ENCODE measurements around the gene KRCC1. TPM values are rescaled to one million over a fixed set of nuclear protein-coding genes. Genes with fewer than 3 reads are reported as not detected.
A peak's percentile ranks its signal among the peaks of the same experiment; 100 is the strongest.

KRCC1 gene
- total and polyA plus RNA-seq, 9 of the 15 experiments (the other 6 are each of a cell fraction or from before 2014, with no cell fraction given) = 1.9 to 6.0 (median 2.2) TPM

DNA sequence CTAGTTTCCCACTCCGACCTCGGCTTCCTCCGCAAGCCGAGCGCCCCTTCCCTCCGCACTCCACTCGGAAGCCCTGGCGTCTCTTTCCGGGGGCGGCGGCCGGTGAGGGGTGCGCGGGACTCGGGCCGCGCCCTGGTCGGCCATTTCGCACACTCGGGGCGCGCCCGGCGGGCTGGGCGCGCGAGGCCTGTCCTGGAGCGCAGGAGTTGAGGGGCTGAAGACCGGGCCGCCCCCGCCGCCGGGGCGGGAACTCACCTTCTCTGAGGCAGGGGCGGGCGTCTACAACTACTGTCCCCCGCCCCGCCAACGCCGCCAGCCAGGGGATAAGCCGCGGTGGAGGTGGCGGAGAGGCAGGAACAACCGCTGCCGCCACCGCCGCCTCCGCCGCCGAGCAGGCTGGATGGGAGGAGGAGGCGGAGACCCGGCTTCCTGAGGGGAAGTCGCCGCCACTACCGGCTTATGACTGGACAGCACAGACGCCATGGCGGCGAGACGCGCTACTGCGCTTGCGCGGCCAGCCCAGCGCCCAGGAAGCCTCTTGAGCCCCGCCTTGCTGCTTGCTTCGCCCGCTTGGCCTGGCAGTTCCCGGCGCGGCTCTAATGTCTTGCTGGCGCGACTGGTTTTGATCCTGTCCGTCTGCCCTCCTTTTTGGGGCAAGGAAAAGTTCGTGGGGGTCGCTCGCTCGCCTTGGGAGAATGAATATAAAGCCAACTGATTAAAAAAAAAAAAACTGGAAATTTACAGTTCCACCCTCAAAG lies at the start of gene KRCC1 (continued):
- TF ChIP-seq, protein P1, sequence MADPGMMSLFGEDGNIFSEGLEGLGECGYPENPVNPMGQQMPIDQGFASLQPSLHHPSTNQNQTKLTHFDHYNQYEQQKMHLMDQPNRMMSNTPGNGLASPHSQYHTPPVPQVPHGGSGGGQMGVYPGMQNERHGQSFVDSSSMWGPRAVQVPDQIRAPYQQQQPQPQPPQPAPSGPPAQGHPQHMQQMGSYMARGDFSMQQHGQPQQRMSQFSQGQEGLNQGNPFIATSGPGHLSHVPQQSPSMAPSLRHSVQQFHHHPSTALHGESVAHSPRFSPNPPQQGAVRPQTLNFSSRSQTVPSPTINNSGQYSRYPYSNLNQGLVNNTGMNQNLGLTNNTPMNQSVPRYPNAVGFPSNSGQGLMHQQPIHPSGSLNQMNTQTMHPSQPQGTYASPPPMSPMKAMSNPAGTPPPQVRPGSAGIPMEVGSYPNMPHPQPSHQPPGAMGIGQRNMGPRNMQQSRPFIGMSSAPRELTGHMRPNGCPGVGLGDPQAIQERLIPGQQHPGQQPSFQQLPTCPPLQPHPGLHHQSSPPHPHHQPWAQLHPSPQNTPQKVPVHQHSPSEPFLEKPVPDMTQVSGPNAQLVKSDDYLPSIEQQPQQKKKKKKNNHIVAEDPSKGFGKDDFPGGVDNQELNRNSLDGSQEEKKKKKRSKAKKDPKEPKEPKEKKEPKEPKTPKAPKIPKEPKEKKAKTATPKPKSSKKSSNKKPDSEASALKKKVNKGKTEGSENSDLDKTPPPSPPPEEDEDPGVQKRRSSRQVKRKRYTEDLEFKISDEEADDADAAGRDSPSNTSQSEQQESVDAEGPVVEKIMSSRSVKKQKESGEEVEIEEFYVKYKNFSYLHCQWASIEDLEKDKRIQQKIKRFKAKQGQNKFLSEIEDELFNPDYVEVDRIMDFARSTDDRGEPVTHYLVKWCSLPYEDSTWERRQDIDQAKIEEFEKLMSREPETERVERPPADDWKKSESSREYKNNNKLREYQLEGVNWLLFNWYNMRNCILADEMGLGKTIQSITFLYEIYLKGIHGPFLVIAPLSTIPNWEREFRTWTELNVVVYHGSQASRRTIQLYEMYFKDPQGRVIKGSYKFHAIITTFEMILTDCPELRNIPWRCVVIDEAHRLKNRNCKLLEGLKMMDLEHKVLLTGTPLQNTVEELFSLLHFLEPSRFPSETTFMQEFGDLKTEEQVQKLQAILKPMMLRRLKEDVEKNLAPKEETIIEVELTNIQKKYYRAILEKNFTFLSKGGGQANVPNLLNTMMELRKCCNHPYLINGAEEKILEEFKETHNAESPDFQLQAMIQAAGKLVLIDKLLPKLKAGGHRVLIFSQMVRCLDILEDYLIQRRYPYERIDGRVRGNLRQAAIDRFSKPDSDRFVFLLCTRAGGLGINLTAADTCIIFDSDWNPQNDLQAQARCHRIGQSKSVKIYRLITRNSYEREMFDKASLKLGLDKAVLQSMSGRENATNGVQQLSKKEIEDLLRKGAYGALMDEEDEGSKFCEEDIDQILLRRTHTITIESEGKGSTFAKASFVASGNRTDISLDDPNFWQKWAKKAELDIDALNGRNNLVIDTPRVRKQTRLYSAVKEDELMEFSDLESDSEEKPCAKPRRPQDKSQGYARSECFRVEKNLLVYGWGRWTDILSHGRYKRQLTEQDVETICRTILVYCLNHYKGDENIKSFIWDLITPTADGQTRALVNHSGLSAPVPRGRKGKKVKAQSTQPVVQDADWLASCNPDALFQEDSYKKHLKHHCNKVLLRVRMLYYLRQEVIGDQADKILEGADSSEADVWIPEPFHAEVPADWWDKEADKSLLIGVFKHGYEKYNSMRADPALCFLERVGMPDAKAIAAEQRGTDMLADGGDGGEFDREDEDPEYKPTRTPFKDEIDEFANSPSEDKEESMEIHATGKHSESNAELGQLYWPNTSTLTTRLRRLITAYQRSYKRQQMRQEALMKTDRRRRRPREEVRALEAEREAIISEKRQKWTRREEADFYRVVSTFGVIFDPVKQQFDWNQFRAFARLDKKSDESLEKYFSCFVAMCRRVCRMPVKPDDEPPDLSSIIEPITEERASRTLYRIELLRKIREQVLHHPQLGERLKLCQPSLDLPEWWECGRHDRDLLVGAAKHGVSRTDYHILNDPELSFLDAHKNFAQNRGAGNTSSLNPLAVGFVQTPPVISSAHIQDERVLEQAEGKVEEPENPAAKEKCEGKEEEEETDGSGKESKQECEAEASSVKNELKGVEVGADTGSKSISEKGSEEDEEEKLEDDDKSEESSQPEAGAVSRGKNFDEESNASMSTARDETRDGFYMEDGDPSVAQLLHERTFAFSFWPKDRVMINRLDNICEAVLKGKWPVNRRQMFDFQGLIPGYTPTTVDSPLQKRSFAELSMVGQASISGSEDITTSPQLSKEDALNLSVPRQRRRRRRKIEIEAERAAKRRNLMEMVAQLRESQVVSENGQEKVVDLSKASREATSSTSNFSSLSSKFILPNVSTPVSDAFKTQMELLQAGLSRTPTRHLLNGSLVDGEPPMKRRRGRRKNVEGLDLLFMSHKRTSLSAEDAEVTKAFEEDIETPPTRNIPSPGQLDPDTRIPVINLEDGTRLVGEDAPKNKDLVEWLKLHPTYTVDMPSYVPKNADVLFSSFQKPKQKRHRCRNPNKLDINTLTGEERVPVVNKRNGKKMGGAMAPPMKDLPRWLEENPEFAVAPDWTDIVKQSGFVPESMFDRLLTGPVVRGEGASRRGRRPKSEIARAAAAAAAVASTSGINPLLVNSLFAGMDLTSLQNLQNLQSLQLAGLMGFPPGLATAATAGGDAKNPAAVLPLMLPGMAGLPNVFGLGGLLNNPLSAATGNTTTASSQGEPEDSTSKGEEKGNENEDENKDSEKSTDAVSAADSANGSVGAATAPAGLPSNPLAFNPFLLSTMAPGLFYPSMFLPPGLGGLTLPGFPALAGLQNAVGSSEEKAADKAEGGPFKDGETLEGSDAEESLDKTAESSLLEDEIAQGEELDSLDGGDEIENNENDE (IDR thresholded peaks at IDR 0.05; ENCODE audit: low read depth, low read length) = no peak
- TF ChIP-seq ZNF507 (tag; conservative IDR thresholded peaks at IDR 0.05) (no peak), KLF13 (tag; IDR thresholded peaks at IDR 0.05; ENCODE audit: borderline replicate concordance, low read depth) (no peak), ZNF766 (CRISPR knock-in tag; conservative IDR thresholded peaks at IDR 0.05) (no peak), ZNF224 (CRISPR knock-in tag; IDR thresholded peaks at IDR 0.05) (no peak), POLR2AphosphoS5 (IDR thresholded peaks at IDR 0.05; ENCODE audit: control insufficient read depth, insufficient read depth, low read depth, low read length) (peak; percentile 78), BCL6 (CRISPR knock-in tag; IDR thresholded peaks at IDR 0.05) (no peak), ZNF583 (CRISPR knock-in tag; IDR thresholded peaks at IDR 0.05) (0 out of 2 replicates have a peak, but pooled peaks have one; percentile 72), ZNF3 (CRISPR knock-in tag; IDR thresholded peaks at IDR 0.05) (no peak)
- TF ChIP-seq, protein P2, sequence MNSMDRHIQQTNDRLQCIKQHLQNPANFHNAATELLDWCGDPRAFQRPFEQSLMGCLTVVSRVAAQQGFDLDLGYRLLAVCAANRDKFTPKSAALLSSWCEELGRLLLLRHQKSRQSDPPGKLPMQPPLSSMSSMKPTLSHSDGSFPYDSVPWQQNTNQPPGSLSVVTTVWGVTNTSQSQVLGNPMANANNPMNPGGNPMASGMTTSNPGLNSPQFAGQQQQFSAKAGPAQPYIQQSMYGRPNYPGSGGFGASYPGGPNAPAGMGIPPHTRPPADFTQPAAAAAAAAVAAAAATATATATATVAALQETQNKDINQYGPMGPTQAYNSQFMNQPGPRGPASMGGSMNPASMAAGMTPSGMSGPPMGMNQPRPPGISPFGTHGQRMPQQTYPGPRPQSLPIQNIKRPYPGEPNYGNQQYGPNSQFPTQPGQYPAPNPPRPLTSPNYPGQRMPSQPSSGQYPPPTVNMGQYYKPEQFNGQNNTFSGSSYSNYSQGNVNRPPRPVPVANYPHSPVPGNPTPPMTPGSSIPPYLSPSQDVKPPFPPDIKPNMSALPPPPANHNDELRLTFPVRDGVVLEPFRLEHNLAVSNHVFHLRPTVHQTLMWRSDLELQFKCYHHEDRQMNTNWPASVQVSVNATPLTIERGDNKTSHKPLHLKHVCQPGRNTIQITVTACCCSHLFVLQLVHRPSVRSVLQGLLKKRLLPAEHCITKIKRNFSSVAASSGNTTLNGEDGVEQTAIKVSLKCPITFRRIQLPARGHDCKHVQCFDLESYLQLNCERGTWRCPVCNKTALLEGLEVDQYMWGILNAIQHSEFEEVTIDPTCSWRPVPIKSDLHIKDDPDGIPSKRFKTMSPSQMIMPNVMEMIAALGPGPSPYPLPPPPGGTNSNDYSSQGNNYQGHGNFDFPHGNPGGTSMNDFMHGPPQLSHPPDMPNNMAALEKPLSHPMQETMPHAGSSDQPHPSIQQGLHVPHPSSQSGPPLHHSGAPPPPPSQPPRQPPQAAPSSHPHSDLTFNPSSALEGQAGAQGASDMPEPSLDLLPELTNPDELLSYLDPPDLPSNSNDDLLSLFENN (IDR thresholded peaks at IDR 0.05; ENCODE audit: low read depth in 2 of 2, low read length in 2 of 2) = 0 out of 4 replicates have a peak, but pooled peaks of 1 of the 2 experiments have one; percentile 33
